Activated T-cell treated with anti-CD3 and anti-CD28 coated beads for 1 hour (primary cell): Measurements from ENCODE around the gene ENTHD1.
"Not testable (repeated sequence)": the region's sequence is repeated elsewhere in the genome, so short reads cannot be mapped to it uniquely, and the experiment has no call there.

ENCODE experiments used
- DNase-seq: peaks from one replicate; pipeline ENCODE4 v3.0.0-alpha.2; 2020; ENCODE audit warnings: low read depth

ENTHD1 gene

DNA sequence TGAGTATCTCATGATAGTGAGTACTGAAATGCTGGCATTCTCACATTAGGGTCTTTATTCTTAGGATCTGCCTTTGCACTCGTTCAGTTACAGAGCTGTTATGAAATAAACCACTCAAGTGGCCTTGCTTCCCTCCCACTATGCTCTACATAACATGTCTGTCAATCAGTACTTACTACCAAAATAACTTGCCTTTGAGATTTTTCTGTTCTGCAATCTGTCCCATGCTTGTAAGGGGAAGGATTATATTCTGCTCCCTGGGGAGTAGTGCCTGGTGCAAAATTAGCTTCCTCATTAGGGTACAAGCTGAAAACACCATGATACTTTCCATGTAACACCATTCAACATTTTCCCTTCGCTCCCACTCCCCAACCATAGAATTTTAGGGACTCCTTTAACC lies 5.4 kb upstream of the ENTHD1 start:
- DNase-seq = no peak

DNA sequence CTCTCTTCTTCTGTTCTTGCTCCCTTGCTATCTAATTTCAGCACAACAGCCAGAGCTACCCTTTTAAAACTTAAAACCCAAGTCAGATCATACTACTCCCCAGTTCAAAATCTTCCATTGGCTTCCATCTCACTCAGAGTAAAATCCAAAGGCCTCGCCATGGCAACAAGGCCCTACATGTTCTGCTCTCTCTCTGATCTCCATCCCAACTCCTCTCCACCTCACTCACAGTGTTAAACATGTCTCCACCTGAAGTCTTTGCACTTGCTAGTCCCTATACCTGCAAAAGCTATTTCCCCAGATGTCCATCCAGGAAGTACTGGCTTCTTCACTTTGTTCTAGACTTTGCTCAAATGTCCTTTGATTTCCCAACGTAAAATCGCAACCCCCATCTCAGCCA lies 4.3 kb upstream of the ENTHD1 start:
- DNase-seq = no peak

DNA sequence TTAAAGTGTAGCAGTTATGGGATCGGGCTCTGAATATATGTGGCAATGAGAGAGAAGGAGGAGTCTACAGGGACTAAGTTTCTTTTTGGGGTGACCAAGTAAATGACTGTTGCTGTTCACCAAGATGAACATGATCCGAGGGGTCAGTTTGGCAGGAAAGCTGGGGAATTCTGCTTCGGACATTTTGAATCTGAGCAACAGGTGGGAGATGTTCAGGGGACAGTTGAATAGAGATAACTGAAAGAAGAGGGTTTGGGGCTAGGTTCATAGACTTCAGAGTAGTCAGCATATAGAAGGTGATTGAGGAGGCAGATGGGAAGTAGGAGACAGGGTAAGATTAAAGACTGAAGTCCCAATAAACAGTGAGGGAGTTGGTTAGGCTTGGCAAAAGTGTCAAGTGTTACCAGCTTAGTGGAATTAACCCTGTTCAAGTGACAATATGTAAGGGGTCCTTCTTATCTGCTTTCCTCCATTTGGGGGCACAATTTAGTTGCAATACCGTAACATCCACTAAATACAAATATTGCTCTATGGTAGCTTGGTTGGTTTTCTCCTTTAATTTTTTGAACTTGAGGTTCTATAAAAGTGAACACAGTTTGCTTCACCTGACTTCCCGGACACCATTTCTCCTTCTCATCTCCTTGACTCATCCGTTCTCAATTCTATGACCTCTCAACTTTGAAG lies 2.9 kb upstream of the ENTHD1 start:
- no peak for DNase-seq

DNA sequence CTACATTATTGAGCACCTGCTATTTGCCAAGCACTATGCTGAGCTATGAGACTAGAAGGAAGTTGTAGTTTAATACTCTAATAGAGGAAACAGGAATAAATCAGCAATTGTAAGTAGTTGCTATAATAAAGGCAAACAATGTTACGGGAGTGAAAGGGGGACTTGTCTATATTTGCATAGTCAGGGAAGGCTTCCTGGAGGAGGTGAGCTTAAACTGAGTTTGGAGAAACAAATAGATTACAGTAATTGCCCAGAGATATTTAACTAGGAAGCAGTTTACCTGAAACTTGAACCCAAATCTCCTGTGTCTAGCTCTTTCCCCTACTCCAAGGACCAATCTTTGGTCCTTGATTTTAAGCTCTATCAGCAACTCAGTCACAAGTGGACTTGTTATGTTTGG lies 2.1 kb upstream of the ENTHD1 start:
- DNase-seq = no peak

DNA sequence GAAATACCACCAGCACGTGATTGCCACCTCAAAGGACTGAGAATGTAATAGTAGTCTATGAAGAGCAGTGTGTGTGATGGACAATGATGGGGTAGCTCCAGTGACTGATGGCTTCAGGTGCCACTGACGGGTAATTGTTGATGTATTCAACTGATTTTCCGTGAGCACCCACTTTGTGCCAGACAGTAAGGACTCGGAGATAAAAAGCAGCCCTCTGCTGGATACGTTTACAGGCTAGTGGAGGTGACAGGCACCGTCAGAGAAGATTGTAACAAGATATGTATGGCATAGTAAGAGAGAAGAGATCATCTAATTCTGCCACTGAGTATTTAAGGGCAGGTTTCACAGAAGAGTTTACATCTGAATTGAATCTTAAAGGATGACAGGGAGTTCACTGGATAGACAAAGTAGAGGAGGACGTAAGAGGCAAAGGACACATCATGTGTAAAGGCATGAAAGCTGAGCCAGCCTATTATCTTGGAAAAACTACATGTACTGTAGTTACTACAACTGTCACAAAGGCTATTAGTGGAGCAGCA lies 1.1 kb upstream of the ENTHD1 start:
- no peak for DNase-seq

DNA sequence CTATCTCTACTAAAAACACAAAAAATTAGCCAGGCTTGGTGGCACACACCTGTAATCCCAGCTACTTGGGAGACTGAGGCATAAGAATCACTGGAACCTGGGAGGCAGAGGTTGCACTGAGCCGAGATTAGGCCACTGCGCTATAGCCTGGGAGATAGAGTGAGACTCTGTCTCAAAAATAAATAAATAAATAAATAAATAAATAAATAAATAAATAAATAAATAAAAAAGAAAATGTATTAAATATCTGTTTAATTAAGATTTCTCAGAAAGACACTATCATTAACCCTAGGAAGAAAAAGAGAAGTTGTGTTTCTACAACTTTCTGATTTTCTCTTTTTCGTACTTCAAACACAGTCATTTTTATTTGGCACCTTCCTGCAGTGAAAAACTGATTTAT lies 3.6 kb downstream of the ENTHD1 start:
- DNase-seq = not testable (repeated sequence)

DNA sequence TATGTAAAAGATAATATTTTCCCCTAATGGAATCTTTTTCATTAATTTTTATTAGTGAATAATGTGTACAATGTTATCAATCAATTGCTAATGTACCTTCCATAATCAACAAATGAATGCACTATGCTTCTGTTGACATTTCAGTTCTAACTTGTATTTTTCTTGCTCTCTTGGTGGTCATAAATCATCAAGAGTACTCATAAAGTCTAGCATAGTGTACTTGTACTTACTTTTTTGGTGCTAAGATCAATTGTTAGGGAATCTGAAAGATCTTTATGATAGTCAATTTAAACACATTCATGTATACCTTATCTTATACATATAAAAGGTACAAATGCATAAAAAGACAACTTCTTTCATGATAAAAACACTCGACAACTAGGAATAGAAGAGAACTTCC lies 10.5 kb downstream of the ENTHD1 start:
- no peak for DNase-seq

DNA sequence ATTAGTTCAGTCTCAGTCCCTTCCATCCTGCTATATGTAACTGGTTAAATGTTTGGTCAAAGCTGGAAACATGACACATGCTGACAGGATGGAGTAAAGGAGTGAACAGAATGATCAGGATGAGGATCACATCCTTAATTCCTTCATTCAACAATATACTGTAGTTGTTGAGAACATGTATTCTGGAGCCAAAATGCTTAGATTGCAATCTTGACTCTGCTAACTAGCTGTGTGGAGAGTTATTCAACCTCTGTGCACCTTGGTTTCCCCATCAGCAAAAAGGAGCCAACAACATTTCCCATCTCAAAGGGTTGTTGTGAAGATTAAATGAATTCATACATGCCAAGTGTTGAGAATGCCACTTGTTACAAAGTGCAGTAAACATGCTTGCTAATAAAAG lies 12.8 kb downstream of the ENTHD1 start:
- DNase-seq = no peak

DNA sequence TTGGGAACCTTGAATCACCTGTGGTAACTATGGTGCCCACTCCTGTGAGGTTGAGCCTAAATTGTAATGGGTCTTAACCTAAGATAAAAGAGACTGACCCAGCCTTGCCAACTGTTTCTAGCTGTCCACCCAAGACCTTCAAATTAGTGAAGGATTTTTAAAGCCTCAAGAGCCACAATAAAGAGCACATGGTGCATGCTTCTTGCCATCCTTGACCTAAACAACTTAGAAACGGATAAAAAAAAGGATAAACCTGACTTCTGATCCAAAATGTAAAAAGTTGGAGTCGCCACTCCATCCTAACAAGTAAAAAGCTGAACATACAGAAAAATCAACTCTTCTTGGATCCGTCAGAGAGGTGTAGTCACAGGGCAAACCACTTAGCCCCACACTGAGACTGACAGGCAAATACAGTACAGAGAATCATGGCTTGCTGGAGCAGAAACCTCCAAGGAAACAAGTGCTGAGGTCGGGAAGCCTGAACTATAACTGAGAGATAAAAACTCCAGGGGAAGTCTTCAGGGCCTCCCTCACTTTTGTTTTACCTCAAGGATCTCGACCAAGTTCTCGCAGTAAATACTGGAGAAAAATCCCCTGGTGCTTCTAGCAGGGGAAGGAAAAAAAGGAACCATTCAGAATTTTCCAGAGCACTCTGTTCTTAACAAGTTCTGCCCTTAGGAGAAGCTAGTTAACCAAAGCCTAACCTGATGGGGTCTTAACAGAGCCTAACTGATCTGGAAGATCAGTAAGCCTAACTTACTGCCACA lies 16.3 kb downstream of the ENTHD1 start:
- no peak for DNase-seq

DNA sequence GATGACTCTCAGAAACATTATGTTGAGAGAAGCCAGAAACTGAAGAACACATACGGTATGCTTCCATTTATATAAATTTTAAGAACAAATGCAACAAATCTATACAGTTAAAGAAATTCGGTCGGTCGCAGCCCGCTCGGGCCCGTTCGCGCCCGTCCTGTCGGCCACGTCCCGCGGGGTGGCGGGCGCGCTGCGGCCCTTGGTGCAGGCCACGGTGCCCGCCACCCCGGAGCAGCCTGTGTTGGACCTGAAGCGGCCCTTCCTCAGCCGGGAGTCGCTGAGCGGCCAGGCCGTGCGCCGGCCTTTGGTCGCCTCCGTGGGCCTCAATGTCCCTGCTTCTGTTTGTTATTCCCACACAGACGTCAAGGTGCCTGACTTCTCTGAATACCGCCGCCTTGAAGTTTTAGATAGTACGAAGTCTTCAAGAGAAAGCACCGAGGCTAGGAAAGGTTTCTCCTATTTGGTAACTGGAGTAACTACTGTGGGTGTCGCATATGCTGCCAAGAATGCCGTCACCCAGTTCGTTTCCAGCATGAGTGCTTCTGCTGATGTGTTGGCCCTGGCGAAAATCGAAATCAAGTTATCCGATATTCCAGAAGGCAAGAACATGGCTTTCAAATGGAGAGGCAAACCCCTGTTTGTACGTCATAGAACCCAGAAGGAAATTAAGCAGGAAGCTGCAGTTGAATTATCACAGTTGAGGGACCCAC lies 18.2 kb downstream of the ENTHD1 start:
- DNase-seq = not testable (repeated sequence)

DNA sequence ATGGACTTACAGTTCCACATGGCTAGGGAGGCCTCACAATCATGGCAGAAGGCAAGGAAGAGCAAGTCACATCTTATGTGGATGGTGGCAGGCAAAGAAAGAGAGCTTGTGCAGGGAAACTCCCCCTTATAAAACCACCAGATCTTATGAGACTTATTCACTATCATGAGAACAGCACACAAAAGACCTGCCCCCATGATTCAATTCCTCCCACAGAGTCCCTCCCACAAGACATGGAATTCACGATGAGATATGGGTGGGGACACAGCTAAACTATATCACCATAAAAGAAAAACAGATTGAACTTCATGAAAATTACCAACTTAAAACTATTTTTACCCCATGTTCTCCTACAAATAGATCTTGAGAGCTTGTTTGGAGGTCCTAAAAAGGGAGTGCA lies 19.6 kb downstream of the ENTHD1 start:
- DNase-seq = no peak

DNA sequence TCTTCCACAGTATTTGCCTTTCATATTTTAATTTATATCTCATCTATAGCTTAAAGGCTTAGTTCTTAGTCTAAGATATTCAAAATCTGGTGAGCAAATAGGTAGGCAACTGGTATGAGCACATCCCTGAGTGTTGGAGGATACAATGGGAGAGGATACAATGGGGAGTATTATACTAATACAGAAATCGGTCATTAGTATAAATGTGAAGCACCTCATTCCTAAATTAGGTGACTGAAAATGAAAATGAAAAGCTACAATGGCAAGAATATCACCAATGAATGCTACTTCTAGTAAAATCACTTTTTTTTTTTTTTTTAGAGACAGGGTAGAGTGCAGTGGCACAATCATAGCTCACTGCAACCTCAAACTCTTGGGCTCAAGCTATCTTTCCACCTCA lies 21.0 kb downstream of the ENTHD1 start:
- DNase-seq = no peak

DNA sequence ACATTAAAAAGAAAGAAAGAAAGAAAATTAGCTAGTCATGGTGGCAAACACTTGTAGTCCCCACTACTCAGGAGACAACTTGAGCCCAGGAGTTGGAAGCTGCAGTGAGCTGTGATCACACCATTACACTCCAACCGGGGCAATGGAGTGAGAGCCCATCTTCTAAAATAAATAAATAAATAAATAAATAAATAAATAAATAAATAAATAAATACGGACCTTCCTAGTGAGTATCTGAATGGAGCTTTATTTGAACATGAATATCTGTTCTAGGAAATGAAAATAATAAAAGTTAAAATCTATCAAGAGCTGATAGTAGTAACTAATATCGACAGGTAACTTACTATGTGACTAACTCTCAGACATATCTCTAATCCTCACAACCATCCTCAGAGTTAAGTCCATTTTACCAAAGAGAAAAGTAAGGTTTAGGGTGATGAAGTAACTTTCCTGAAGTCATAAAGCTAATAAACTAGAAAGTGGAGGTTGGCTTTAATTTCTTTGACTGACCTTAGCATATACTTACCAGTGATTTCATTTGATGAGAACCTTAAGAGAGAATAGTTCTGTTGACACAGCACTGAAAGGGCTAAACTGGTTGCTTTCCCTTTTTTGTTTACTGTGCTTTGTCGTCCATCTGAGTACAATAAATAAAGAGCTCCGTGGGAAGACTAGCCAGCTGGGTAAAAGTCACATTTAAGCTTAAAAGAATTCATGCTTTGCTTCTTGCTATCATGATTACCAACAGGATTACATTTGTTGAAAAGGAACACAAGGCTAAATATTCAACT lies 22.4 kb downstream of the ENTHD1 start:
- DNase-seq = no peak

DNA sequence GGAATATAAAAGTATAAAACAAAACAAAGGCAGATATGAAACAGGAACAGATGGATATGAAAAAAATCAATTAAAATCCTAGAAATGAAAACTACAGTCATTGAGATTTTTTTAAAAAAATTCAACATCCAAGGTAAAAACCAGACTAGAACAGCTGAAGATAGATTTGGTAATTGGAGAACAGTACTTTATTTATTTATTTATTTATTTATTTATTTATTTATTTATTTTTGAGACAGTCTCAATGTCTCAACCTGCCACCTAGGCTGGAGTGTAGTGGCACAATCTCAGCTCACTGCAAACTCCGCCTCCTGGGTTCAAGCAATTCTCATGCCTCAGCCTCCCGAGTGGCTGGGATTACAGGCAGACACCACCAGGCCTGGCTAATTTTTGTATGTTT lies 23.8 kb downstream of the ENTHD1 start:
- DNase-seq = not testable (repeated sequence)

DNA sequence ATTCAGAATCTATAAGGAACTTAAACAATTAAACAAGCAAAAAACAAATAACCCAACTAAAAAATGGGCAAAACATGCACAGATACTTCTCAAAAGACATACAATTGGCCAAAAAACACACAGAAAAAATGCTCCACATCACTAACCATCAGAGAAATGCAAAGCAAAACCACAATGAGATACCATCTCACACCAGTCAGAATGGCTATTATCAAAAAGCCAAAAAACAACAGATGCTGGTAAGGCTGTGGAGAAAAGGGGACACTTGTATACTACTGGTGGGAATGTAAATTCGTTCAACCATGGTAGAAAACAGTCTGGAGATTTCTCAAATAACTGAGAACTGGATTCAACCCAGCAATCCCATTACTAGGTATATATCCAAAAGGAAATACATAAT lies 24.8 kb downstream of the ENTHD1 start:
- DNase-seq = no peak

DNA sequence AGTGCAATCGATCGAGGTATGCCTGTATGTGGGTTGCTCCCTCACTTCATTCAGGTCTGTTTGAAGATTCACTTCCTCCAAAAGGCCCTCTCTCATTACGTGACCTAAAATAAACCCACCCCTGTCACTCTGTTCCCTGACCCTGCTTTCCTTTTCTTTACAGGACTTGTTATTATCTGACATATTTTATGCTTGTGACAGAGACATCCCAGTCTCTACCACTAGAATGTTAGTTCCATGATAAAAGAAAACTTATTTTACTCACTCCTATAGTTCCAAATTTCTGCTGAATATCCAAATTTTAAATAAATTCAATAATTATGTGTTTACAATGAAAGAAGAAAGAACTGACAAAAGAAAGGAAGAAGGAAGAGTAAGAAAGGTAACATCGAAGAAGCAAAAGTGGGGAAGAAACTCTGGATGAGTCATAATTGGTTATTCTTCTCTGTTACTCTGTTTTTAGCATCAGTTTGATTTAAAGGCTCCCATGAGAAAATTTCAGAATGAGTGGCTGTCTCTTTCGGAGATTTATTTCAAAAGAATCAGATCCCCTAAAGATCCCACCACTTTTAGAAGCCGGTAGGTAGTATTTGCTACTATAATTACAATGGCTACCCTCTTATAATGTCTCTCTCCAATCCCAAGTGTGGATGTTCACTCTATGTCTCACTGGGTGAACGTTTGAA lies 33.5 kb downstream of the ENTHD1 start:
- DNase-seq = no peak

DNA sequence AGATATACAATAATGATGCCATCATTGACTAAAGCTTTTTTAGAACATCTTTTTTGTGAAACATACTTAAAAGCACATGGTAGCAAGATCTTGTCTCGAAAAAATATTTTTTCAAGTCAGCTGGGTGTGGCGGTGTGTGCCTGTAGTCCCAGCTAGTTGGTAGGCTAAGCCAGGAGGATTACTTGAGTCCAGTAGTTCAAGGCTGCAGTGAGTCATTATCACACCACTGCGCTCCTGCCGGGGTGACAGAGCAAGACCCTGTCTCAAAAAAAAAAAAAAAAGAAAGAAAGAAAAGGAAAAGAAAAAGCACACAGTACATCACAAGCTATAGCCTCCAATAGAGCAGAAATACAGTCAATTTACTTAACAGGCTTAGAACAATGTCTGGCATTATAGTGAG lies 37.0 kb downstream of the ENTHD1 start:
- no peak for DNase-seq

DNA sequence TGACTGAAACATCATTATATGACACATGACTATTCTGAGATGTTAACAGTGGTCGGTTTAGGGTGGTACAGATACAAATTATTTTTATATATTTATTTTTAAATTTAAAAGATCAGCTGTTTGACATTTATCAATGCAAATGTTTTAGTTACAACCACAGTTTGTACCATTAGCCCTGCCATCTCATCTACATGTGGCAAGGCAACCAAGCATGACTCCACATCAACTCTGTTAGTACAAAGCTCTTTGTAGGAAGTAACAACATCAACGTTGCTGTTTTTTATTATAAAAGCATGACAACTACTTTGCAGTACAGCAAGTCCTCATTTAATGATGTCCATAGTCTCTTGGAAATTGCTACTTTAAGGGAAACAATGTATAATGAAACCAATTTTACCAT lies 40.8 kb downstream of the ENTHD1 start:
- no peak for DNase-seq

DNA sequence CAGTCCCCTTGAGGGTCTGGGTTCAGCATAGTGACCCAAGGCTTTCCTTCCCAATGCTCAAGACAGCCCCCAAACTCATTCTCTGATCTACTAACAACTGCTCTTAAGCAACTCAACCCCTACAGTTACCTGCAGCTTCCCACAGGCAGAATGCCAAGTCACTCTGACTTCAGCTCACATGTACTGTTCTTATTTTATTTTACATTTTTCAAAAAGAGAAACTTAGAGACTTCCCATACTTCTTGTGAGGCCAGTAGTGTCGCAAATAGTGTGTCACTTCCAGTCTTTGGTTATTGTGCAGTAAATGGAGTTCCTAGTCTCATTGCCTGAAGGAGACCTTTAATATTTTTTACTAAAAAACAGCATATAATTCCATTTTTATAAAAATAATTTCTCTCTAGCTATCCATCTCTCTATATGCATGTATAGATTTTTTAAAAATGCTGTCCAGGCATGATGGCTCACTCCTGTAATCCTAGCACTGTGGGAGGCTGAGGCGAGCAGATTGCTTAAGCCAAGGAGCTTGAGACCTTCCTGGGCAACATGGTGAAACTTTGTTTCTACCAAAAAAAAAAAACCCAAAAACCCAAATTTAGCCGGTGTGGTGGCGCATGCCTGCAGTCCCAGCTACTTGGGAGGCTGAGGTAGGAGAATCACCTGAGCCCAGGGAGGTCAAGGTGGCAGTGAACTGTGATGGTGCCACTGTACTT lies 41.8 kb downstream of the ENTHD1 start:
- no peak for DNase-seq

DNA sequence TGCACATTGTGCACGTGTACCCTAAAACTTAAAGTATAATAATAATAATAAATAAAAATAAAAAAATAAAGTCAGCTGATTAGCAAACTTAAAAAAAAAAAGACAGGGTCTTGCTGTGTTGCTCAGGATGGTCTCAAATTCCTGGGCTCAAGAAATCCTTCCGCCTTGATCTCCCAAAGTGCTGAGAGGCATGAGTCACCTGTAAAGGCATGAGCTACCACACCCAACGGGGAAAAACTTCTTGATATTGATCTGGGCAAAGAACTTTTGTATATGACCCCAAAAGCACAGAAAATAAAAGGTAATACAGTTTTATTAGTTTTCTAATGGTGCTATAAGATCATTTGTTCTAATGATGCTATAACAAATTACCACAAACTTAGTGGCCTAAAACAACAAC lies 46.1 kb downstream of the ENTHD1 start:
- DNase-seq = no peak

DNA sequence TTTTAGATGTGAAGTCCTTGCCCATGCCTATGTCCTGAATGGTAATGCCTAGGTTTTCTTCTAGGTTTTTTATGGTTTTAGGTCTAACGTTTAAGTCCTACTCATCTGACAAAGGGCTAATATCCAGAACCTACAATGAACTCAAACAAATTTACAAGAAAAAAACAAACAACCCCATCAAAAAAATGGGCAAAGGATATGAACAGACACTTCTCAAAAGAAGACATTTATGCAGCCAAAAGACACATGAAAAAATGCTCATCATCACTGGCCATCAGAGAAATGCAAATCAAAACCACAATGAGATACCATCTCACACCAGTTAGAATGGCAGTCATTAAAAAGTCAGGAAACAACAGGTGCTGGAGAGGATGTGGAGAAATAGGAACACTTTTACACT lies 47.0 kb downstream of the ENTHD1 start:
- not testable (repeated sequence) for DNase-seq
